ENCODE data around the gene POFUT2.

GRCh38 chr21:45328198-45329091 lies 40.8 kb upstream of the POFUT2 start:
- TF ChIP-seq CTCF (IDR thresholded peaks at IDR 0.05; ENCODE audit: low read length) (no peak), EZH2 (IDR thresholded peaks at IDR 0.05; ENCODE audit: borderline replicate concordance, low read length) (no peak)

Data from OCI-LY1 (cell line).